CD14-positive monocyte (primary cell): Measurements from ENCODE around the gene GLB1L2. TPM values are rescaled to one million over a fixed set of nuclear protein-coding genes. Genes with fewer than 3 reads are reported as not detected.

Source experiments
- DNase-seq, 3 donors: peaks; one replicate each; pipeline ENCODE4 v3.0.0-alpha.2; 2011 to 2022
- H2AFZ ChIP-seq: 2 replicates; pipeline ENCODE4 v1.6.0; 2012; ENCODE audit warnings: mild to moderate bottlenecking, low read depth, low read length, inconsistent platforms; ENCODE audit not compliant: insufficient read depth, poor library complexity, severe bottlenecking
- H3K27ac ChIP-seq, 2 donors: 1 replicate in 1 of 2; 2 replicates in 1 of 2; pipeline ENCODE4 v1.5.1; 2012 to 2013; ENCODE audit warnings: low read length in 2 of 2, control low read depth in 1 of 2, inconsistent platforms in 1 of 2, low read depth in 1 of 2, mild to moderate bottlenecking in 1 of 2
- H3K27me3 ChIP-seq, 2 donors: one replicate each; pipeline versions ENCODE4 v1.6.0 to v1.6.1; 2011 to 2013; ENCODE audit warnings: low read length in 2 of 2; ENCODE audit not compliant: control insufficient read depth in 2 of 2, insufficient read depth in 2 of 2
- H3K36me3 ChIP-seq, 2 donors: replicated peaks in 1 of 2; 1 replicate in 1 of 2; 2 replicates in 1 of 2; pipeline versions ENCODE4 v1.5.1 to v1.6.1; 2012 to 2013; ENCODE audit warnings: low read length in 2 of 2, control low read depth in 1 of 2, inconsistent platforms in 1 of 2, mild to moderate bottlenecking in 1 of 2; ENCODE audit not compliant: insufficient read depth in 2 of 2, control insufficient read depth in 1 of 2
- H3K4me1 ChIP-seq, 2 donors: 1 replicate in 1 of 2; 2 replicates in 1 of 2; pipeline versions ENCODE4 v1.5.1 to v1.6.1; 2012 to 2013; ENCODE audit warnings: low read length in 2 of 2, control low read depth in 1 of 2, inconsistent platforms in 1 of 2, mild to moderate bottlenecking in 1 of 2, moderate library complexity in 1 of 2; ENCODE audit not compliant: insufficient read depth in 2 of 2, control insufficient read depth in 1 of 2
- H3K4me2 ChIP-seq: replicated peaks from 2 replicates; pipeline ENCODE3; 2012; ENCODE audit warnings: low read length, moderate library complexity, mild to moderate bottlenecking; ENCODE audit not compliant: poor library complexity, severe bottlenecking; ENCODE audit errors: extremely low read depth
- H3K4me3 ChIP-seq, 3 experiments: fragments of 200-600 bp in 1 of 3; sonication (generic) in 1 of 3; replicated peaks in 1 of 3; 1 replicate in 2 of 3; 2 replicates in 1 of 3; pipeline ENCODE4 v1.5.1; 2011 to 2013; ENCODE audit warnings: low read length in 3 of 3, mild to moderate bottlenecking in 3 of 3, control low read depth in 2 of 3, low read depth in 2 of 3, inconsistent platforms in 1 of 3, moderate library complexity in 1 of 3
- H3K79me2 ChIP-seq: 2 replicates; pipeline ENCODE4 v1.6.0; 2012; ENCODE audit warnings: mild to moderate bottlenecking, control low read depth, inconsistent platforms, low read length, moderate library complexity; ENCODE audit not compliant: insufficient read depth
- H3K9ac ChIP-seq: 2 replicates; pipeline ENCODE4 v1.6.0; 2017; ENCODE audit warnings: low read length, mild to moderate bottlenecking; ENCODE audit not compliant: insufficient read depth, poor library complexity, severe bottlenecking
- H3K9me3 ChIP-seq, 2 donors: replicated peaks in 1 of 2; 1 replicate in 1 of 2; 2 replicates in 1 of 2; pipeline versions ENCODE4 v1.5.1 to v1.6.1; 2012 to 2013; ENCODE audit warnings: low read length in 2 of 2, control low read depth in 1 of 2; ENCODE audit not compliant: control insufficient read depth in 1 of 2, insufficient read depth in 1 of 2
- H4K20me1 ChIP-seq: 2 replicates; pipeline ENCODE4 v1.6.0; 2012; ENCODE audit warnings: mild to moderate bottlenecking, low read length, control low read depth, moderate library complexity; ENCODE audit not compliant: insufficient read depth
- H3K27ac Mint-ChIP-seq, 7 donors: one replicate each; pipeline ENCODE4 v1.8.0; 2020; ENCODE audit warnings: mild to moderate bottlenecking in 7 of 7, mixed read lengths in 7 of 7, moderate library complexity in 6 of 7, inconsistent platforms in 2 of 7
- H3K27me3 Mint-ChIP-seq, 3 donors: one replicate each; pipeline ENCODE4 v1.8.0; 2021 to 2022; ENCODE audit warnings: low read depth in 3 of 3, mild to moderate bottlenecking in 3 of 3, mixed read lengths in 3 of 3, moderate library complexity in 3 of 3, inconsistent platforms in 1 of 3
- H3K36me3 Mint-ChIP-seq, 2 donors: one replicate each; pipeline ENCODE4 v1.8.0; 2020; ENCODE audit warnings: mixed read lengths in 2 of 2, inconsistent platforms in 1 of 2, mild to moderate bottlenecking in 1 of 2
- H3K4me1 Mint-ChIP-seq: one replicate; pipeline ENCODE4 v1.8.0; 2020; ENCODE audit warnings: mild to moderate bottlenecking, mixed read lengths
- H3K4me3 Mint-ChIP-seq, 2 donors: one replicate each; pipeline ENCODE4 v1.8.0; 2020; ENCODE audit warnings: mild to moderate bottlenecking in 2 of 2, mixed read lengths in 2 of 2, moderate library complexity in 1 of 2
- H3K9me3 Mint-ChIP-seq, 7 donors: one replicate each; pipeline ENCODE4 v1.8.0; 2020 to 2022; ENCODE audit warnings: mixed read lengths in 7 of 7, mild to moderate bottlenecking in 6 of 7, moderate library complexity in 6 of 7, inconsistent platforms in 2 of 7
- CTCF ChIP-seq: fragments of 200-600 bp; IDR thresholded peaks from one replicate; pipeline ENCODE4 v1.8.0; 2022; ENCODE audit warnings: antibody characterized with exemption, mild to moderate bottlenecking
- WGBS: methylation state at CpG from one replicate; pipeline ENCODE4 v1.1.5; 2013; ENCODE audit warnings: missing lambda C conversion rate; ENCODE audit not compliant: insufficient coverage; 5-methylcytosine and 5-hydroxymethylcytosine counted together
- intact Hi-C, 2 donors: fragments of 100-400 bp; cut with micrococcal nuclease; formaldehyde crosslinking; loops; one replicate each; pipeline versions ENCODE4 v1.15.0 to v1.15.1; 2023
- polyA plus RNA-seq, 3 donors: library from polyadenylated mRNA; depleted of rRNA in 1 of 3; unstranded in 2 of 3; stranded (reverse) in 1 of 3; fragments of 300-500 nt in 2 of 3; fragments of >200 nt in 1 of 3; fragmentation: Illumina TruSeq in 2 of 3; gene quantifications; 1 replicate in 2 of 3; 2 replicates in 1 of 3; pipeline ENCODE4 v1.2.3, GENCODE V29; 2012 to 2021

GLB1L2 gene
- polyA plus RNA-seq, 3 donors = not detected

DNA sequence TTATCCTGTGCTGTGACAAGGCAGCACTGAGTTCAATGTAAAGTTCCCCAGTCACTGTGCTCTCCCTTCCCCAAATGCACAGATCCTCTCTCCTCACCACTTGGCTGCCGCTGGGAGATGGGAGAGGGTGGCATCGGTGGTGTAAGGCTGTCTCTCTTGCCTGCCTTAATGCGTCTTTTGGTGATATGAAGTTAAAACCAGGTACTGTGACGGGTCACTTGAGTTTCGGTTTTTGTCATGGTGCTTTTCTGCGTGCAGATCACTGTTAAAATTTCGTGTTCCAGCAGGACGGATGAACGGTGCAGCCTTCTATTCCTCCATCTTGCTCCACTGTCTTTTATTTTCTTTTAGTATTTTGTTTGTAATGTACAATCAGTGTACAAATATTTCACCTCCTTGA is 18.6 kb downstream of the GLB1L2 start:
- H3K79me2 ChIP-seq = no peaks in the 10 kb centered on the region
- H3K4me3 ChIP-seq = no peak overlapping the region
- Mint-ChIP-seq H3K4me3 (no peak overlapping the region), H3K9me3 (peaks cover 0 to 3% (median 0%) of the 10 kb centered on the region in 7 donors), H3K4me1 (no peaks in the 10 kb centered on the region), H3K36me3 (no peaks in the 10 kb centered on the region), H3K27ac (no peak overlapping the region), H3K27me3 (peaks cover 3 to 16% (median 4%) of the 10 kb centered on the region in 3 donors)
- H2AFZ ChIP-seq = no peak overlapping the region
- no peaks in the 10 kb centered on the region for H3K9me3 ChIP-seq
- H3K27me3 ChIP-seq = no peaks in the 10 kb centered on the region
- H3K9ac ChIP-seq = no peak overlapping the region
- H3K4me2 ChIP-seq = no peak overlapping the region
- no peak for TF ChIP-seq CTCF
- H3K36me3 ChIP-seq = no peaks in the 10 kb centered on the region
- no peaks in the 10 kb centered on the region for H4K20me1 ChIP-seq
- intact Hi-C loops = no loop called here
- no peak overlapping the region for H3K27ac ChIP-seq
- no CpG with 5 or more reads among the region's 9 CpGs for WGBS
- no peak for DNase-seq
- H3K4me1 ChIP-seq = no peaks in the 10 kb centered on the region

GRCh38 chr11:134352111-134352510 is 20.3 kb downstream of the GLB1L2 start:
- Histone ChIP-seq H3K27me3 (no peaks in the 10 kb centered on the region), H3K9ac (no peak overlapping the region), H3K4me2 (no peak overlapping the region), H3K4me3 (no peak overlapping the region), H3K27ac (no peak overlapping the region), H3K36me3 (no peaks in the 10 kb centered on the region), H3K4me1 (no peaks in the 10 kb centered on the region), H4K20me1 (no peaks in the 10 kb centered on the region), H2AFZ (no peak overlapping the region), H3K79me2 (no peaks in the 10 kb centered on the region), H3K9me3 (no peaks in the 10 kb centered on the region)
- no peak for DNase-seq
- intact Hi-C loops = no loop called here
- no peak overlapping the region for H3K4me3 Mint-ChIP-seq
- no peaks in the 10 kb centered on the region for H3K36me3 Mint-ChIP-seq
- TF ChIP-seq CTCF = no peak
- no peaks in the 10 kb centered on the region for H3K4me1 Mint-ChIP-seq
- no CpG with 5 or more reads among the region's 2 CpGs for WGBS
- peaks cover 0 to 3% (median 0%) of the 10 kb centered on the region in 7 donors for H3K9me3 Mint-ChIP-seq
- peaks cover 3 to 15% (median 8%) of the 10 kb centered on the region in 3 donors for H3K27me3 Mint-ChIP-seq
- no peak overlapping the region for H3K27ac Mint-ChIP-seq
